H9 (cell line): Measurements from ENCODE around the gene C13orf42. TPM values are rescaled to one million over a fixed set of nuclear protein-coding genes. Genes with fewer than 3 reads are reported as not detected.

Experiments used
- DNase-seq: peaks from one replicate; pipeline ENCODE4 v3.0.0-alpha.2; 2017
- H2AFZ ChIP-seq: one replicate; pipeline ENCODE4 v1.6.1; 2013; ENCODE audit warnings: mild to moderate bottlenecking, low read length, control low read depth, moderate library complexity
- H2AK5ac ChIP-seq: 2 replicates; pipeline ENCODE4 v1.6.1; 2013; ENCODE audit warnings: low read length, control low read depth, mixed read lengths; ENCODE audit not compliant: insufficient read length
- H2BK120ac ChIP-seq: one replicate; pipeline ENCODE4 v1.6.1; 2013; ENCODE audit warnings: low read depth, mild to moderate bottlenecking, low read length, control low read depth, inconsistent platforms; ENCODE audit not compliant: poor library complexity, severe bottlenecking
- H2BK12ac ChIP-seq: 2 replicates; pipeline ENCODE4 v1.6.1; 2013; ENCODE audit warnings: low read length, control low read depth, mixed read lengths, low read depth; ENCODE audit not compliant: insufficient read length
- H2BK15ac ChIP-seq: 2 replicates; pipeline ENCODE4 v1.6.1; 2013; ENCODE audit warnings: low read depth, low read length, control low read depth
- H2BK20ac ChIP-seq: one replicate; pipeline ENCODE4 v1.6.1; 2013; ENCODE audit warnings: low read depth, mild to moderate bottlenecking, low read length, control low read depth, inconsistent platforms; ENCODE audit not compliant: poor library complexity, severe bottlenecking
- H2BK5ac ChIP-seq: 2 replicates; pipeline ENCODE4 v1.6.1; 2013; ENCODE audit warnings: low read length, control low read depth, mixed read lengths; ENCODE audit not compliant: insufficient read length
- H3K14ac ChIP-seq: 2 replicates; pipeline ENCODE4 v1.6.1; 2013; ENCODE audit warnings: low read length, control low read depth; ENCODE audit not compliant: insufficient read depth
- H3K18ac ChIP-seq: 2 replicates; pipeline ENCODE4 v1.6.1; 2013; ENCODE audit warnings: low read depth, mild to moderate bottlenecking, mixed read lengths, low read length, control low read depth; ENCODE audit not compliant: insufficient read length
- H3K23ac ChIP-seq: 2 replicates; pipeline ENCODE4 v1.6.1; 2013; ENCODE audit warnings: low read length, control low read depth, mixed read lengths, low read depth; ENCODE audit not compliant: insufficient read length
- H3K23me2 ChIP-seq: 2 replicates; pipeline ENCODE4 v1.6.1; 2013; ENCODE audit warnings: low read depth, mild to moderate bottlenecking, mixed read lengths, low read length, control low read depth; ENCODE audit not compliant: insufficient read length, poor library complexity, severe bottlenecking
- H3K27ac ChIP-seq: 2 replicates; pipeline ENCODE4 v1.5.1; 2013; ENCODE audit warnings: low read length, control low read depth, mixed read lengths, low read depth; ENCODE audit not compliant: insufficient read length
- H3K27me3 ChIP-seq: 2 replicates; pipeline ENCODE4 v1.6.1; 2013; ENCODE audit warnings: low read length, control low read depth, inconsistent platforms; ENCODE audit not compliant: insufficient read depth
- H3K4ac ChIP-seq: 2 replicates; pipeline ENCODE4 v1.6.1; 2013; ENCODE audit warnings: low read depth, mild to moderate bottlenecking, control low read depth, inconsistent platforms, low read length, moderate library complexity
- H3K4me1 ChIP-seq: 2 replicates; pipeline ENCODE4 v1.6.1; 2013; ENCODE audit warnings: low read length, control low read depth, inconsistent platforms; ENCODE audit not compliant: insufficient read depth
- H3K4me2 ChIP-seq: 2 replicates; pipeline ENCODE4 v1.6.1; 2013; ENCODE audit warnings: low read length, control low read depth, mixed read lengths; ENCODE audit not compliant: insufficient read length, insufficient read depth
- H3K56ac ChIP-seq: 2 replicates; pipeline ENCODE4 v1.6.1; 2013; ENCODE audit warnings: low read depth, mild to moderate bottlenecking, mixed read lengths, low read length, control low read depth; ENCODE audit not compliant: insufficient read length
- H3K79me1 ChIP-seq: 2 replicates; pipeline ENCODE4 v1.6.1; 2013; ENCODE audit warnings: low read depth, mild to moderate bottlenecking, moderate library complexity, low read length, control low read depth, inconsistent platforms; ENCODE audit not compliant: insufficient read depth, poor library complexity, severe bottlenecking
- H3K79me2 ChIP-seq: 2 replicates; pipeline ENCODE4 v1.6.1; 2013; ENCODE audit warnings: low read length, control low read depth, inconsistent platforms; ENCODE audit not compliant: insufficient read depth
- H3K9ac ChIP-seq: 2 replicates; pipeline ENCODE4 v1.6.1; 2013; ENCODE audit warnings: low read length, control low read depth, mixed read lengths; ENCODE audit not compliant: insufficient read length; ENCODE audit errors: extremely low read depth
- H3K9me3 ChIP-seq: one replicate; pipeline ENCODE4 v1.6.1; 2013; ENCODE audit warnings: low read depth, low read length, inconsistent platforms; ENCODE audit not compliant: control insufficient read depth
- H3T11ph ChIP-seq: one replicate; pipeline ENCODE4 v1.6.1; 2013; ENCODE audit warnings: mild to moderate bottlenecking, low read length, control low read depth, inconsistent platforms
- H4K20me1 ChIP-seq: one replicate; pipeline ENCODE4 v1.6.1; 2013; ENCODE audit not compliant: control insufficient read depth, insufficient read length, insufficient read depth
- H4K5ac ChIP-seq: 2 replicates; pipeline ENCODE4 v1.6.1; 2013; ENCODE audit warnings: low read depth, mild to moderate bottlenecking, mixed read lengths, low read length, control low read depth; ENCODE audit not compliant: insufficient read length
- H4K8ac ChIP-seq: replicated peaks from 2 replicates; pipeline ENCODE4 v1.6.1; 2013; ENCODE audit warnings: low read length, control low read depth, mixed read lengths, low read depth; ENCODE audit not compliant: insufficient read length
- H4K91ac ChIP-seq: 2 replicates; pipeline ENCODE4 v1.6.1; 2013; ENCODE audit warnings: low read depth, mild to moderate bottlenecking, moderate library complexity, mixed read lengths, low read length, control low read depth; ENCODE audit not compliant: insufficient read length
- H3K27ac Mint-ChIP-seq, 3 experiments: 2 replicates in 2 of 3; 3 replicates in 1 of 3; pipeline ENCODE4 v1.8.0; 2020 to 2021; ENCODE audit warnings: mixed read lengths in 3 of 3, mild to moderate bottlenecking in 1 of 3, moderate library complexity in 1 of 3
- H3K27me3 Mint-ChIP-seq: 2 replicates; pipeline ENCODE4 v1.8.0; 2021; ENCODE audit warnings: low read depth, mild to moderate bottlenecking, moderate library complexity, mixed read lengths
- H3K36me3 Mint-ChIP-seq, 3 experiments: 2 replicates in 2 of 3; 3 replicates in 1 of 3; pipeline ENCODE4 v1.8.0; 2020 to 2021; ENCODE audit warnings: low read depth in 3 of 3, mixed read lengths in 3 of 3; ENCODE audit not compliant: insufficient read depth in 1 of 3
- H3K4me1 Mint-ChIP-seq, 2 experiments: 2 replicates each; pipeline ENCODE4 v1.8.0; 2020; ENCODE audit warnings: mixed read lengths in 2 of 2
- H3K4me3 Mint-ChIP-seq, 2 experiments: 2 replicates in 1 of 2; 3 replicates in 1 of 2; pipeline ENCODE4 v1.8.0; 2020 to 2021; ENCODE audit warnings: mild to moderate bottlenecking in 2 of 2, mixed read lengths in 2 of 2, moderate library complexity in 1 of 2
- H3K9me3 Mint-ChIP-seq, 2 experiments: 2 replicates in 1 of 2; 3 replicates in 1 of 2; pipeline ENCODE4 v1.8.0; 2020; ENCODE audit warnings: mild to moderate bottlenecking in 2 of 2, mixed read lengths in 2 of 2, moderate library complexity in 1 of 2
- CTCF ChIP-seq: fragments of 200-600 bp; sonication (generic); conservative IDR thresholded peaks from 3 replicates; pipeline ENCODE4 v1.8.0; 2021; ENCODE audit warnings: antibody characterized with exemption, mild to moderate bottlenecking
- WGBS: extraction: QIAGEN DNeasy Blood & Tissue Kit; methylation state at CpG from one replicate; pipeline ENCODE4 v1.1.7; 2013; ENCODE audit warnings: missing lambda C conversion rate, low lambda C conversion rate, mixed read lengths; ENCODE audit not compliant: insufficient read length; ENCODE audit errors: extremely low coverage; 5-methylcytosine and 5-hydroxymethylcytosine counted together
- total RNA-seq: library from RNA; stranded (reverse); gene quantifications from 2 replicates; pipeline ENCODE4 v1.2.1, GENCODE V29; 2021

C13orf42 gene
- total RNA-seq, 1 experiment from 2014 or later, result 16.5 TPM

GRCh38 chr13:51063909-51064308 lies 47.2 kb downstream of the C13orf42 start:
- H3K4me3 Mint-ChIP-seq, result no peak overlapping the region
- H3K23me2 ChIP-seq, result no peaks in the 10 kb centered on the region

More at GRCh38 chr13:51063909-51064308, 47.2 kb downstream of the C13orf42 start:
- WGBS, result no CpG with 5 or more reads among the region's 3 CpGs
- no peak overlapping the region for H3K27ac ChIP-seq
- H3K79me1 ChIP-seq, result no peaks in the 10 kb centered on the region
- H3K9me3 Mint-ChIP-seq, result no peaks in the 10 kb centered on the region
- H2BK12ac ChIP-seq, result no peak overlapping the region
- no peaks in the 10 kb centered on the region for H3K36me3 Mint-ChIP-seq
- no peak overlapping the region for H2BK120ac ChIP-seq
- no peak overlapping the region for H2BK5ac ChIP-seq
- no peak overlapping the region for H4K5ac ChIP-seq
- H3T11ph ChIP-seq, result no peak overlapping the region
- peaks cover under 1% of the 10 kb centered on the region; the same call in 1 of the 2 replicates for H3K4me1 ChIP-seq
- H3K23ac ChIP-seq, result no peak overlapping the region
- H2AFZ ChIP-seq, result no peak overlapping the region
- H3K56ac ChIP-seq, result no peak overlapping the region
- H3K4me1 Mint-ChIP-seq, result peaks cover 11 to 14% of the 10 kb centered on the region in 2 experiments
- no peak overlapping the region for H2AK5ac ChIP-seq
- no peaks in the 10 kb centered on the region for H3K79me2 ChIP-seq
- no peak for DNase-seq
- H3K9me3 ChIP-seq, result no peaks in the 10 kb centered on the region
- no peak overlapping the region for H2BK20ac ChIP-seq
- TF ChIP-seq CTCF, result no peak
- no peak overlapping the region for H3K4ac ChIP-seq
- H4K8ac ChIP-seq, result no peak overlapping the region
- H4K91ac ChIP-seq, result no peak overlapping the region
- H3K27ac Mint-ChIP-seq, result no peak overlapping the region; a peak in 1 of 7 replicates
- no peak overlapping the region for H3K14ac ChIP-seq
- no peaks in the 10 kb centered on the region for H3K27me3 ChIP-seq
- peaks cover 7% of the 10 kb centered on the region for H3K27me3 Mint-ChIP-seq
- no peak overlapping the region for H3K4me2 ChIP-seq
- H2BK15ac ChIP-seq, result no peak overlapping the region
- no peaks in the 10 kb centered on the region for H4K20me1 ChIP-seq
- H3K9ac ChIP-seq, result no peak overlapping the region
- no peak overlapping the region for H3K18ac ChIP-seq
